Measurements from ENCODE around the gene TRIM7. TPM values are rescaled to one million over a fixed set of nuclear protein-coding genes. Genes with fewer than 3 reads are reported as not detected.
A peak's percentile ranks its signal among the peaks of the same experiment; 100 is the strongest.

Gene TRIM7
- total RNA-seq, 1 donor, result 2.2 TPM

- TF ChIP-seq CTCF (IDR thresholded peaks at IDR 0.05; ENCODE audit: insufficient read depth, low read depth, low read length), result peak; percentile 29
- H3K4me3 ChIP-seq (ENCODE audit: low read depth, low read length), result peak within 1 kb of the TSS; percentile 80
- peak; percentile 99 for DNase-seq (ENCODE audit: low read depth)
Measured at GRCh38 chr5:181223058-181223728, 18.2 kb upstream of the TRIM7 start, which contains the start of gene TRIM41. TRIM41 (plus strand) TSS chr5:181223281; CDS start chr5:181224000, 719 bp downstream.

- peak overlapping the region; percentile 80 for H3K4me3 ChIP-seq (ENCODE audit: low read depth, low read length)
- no peak for TF ChIP-seq CTCF (IDR thresholded peaks at IDR 0.05; ENCODE audit: insufficient read depth, low read depth, low read length)
- DNase-seq (ENCODE audit: low read depth), result peak; percentile 62
Measured at GRCh38 chr5:181222630-181223057, 17.6 kb upstream of the TRIM7 start.

GRCh38 chr5:181221792-181222629 lies 17.0 kb upstream of the TRIM7 start:
- peak; percentile 94 for DNase-seq (ENCODE audit: low read depth)
- H3K4me3 ChIP-seq (ENCODE audit: low read depth, low read length), result peak overlapping the region; percentile 80
- no peak for TF ChIP-seq CTCF (IDR thresholded peaks at IDR 0.05; ENCODE audit: insufficient read depth, low read depth, low read length)

- H3K4me3 ChIP-seq (ENCODE audit: low read depth, low read length), result peak overlapping the region; percentile 80
- TF ChIP-seq CTCF (IDR thresholded peaks at IDR 0.05; ENCODE audit: insufficient read depth, low read depth, low read length), result no peak
- no peak for DNase-seq (ENCODE audit: low read depth)
Measured at GRCh38 chr5:181221105-181221791, 16.3 kb upstream of the TRIM7 start.

GRCh38 chr5:181220178-181220515 lies 15.2 kb upstream of the TRIM7 start:
- TF ChIP-seq CTCF (IDR thresholded peaks at IDR 0.05; ENCODE audit: insufficient read depth, low read depth, low read length), result no peak
- DNase-seq (ENCODE audit: low read depth), result no peak

GRCh38 chr5:181219262-181220177 lies 14.5 kb upstream of the TRIM7 start:
- DNase-seq (ENCODE audit: low read depth), result no peak
- H3K4me3 ChIP-seq (ENCODE audit: low read depth, low read length), result no peak overlapping the region
- TF ChIP-seq CTCF (IDR thresholded peaks at IDR 0.05; ENCODE audit: insufficient read depth, low read depth, low read length), result no peak

More at GRCh38 chr5:181220178-181220515, 15.2 kb upstream of the TRIM7 start:
- H3K4me3 ChIP-seq (ENCODE audit: low read depth, low read length), result no peak overlapping the region

All from fibroblast of villous mesenchyme (primary cell).